SK-N-SH (cell line): ENCODE measurements around the gene CASS4. TPM values are rescaled to one million over a fixed set of nuclear protein-coding genes. Genes with fewer than 3 reads are reported as not detected.

Experiments
- CTCF ChIA-PET: fragments of 300-600, 350-600 bp; formaldehyde crosslinking; extraction: SDS; loops from one replicate; lab custom pipeline; 2021; lab: Yijun Ruan, JAX
- POLR2A ChIA-PET: fragments of 350-600 bp; sonication (Branson Sonifier 250); formaldehyde crosslinking; extraction: SDS; loops from one replicate; lab custom pipeline; 2020; ENCODE audit warnings: antibody characterized with exemption, inconsistent platforms; lab: Yijun Ruan, JAX
- DNase-seq: peaks from one replicate; pipeline ENCODE4 v3.0.0; 2012
- H2AFZ ChIP-seq: fragments of 200-600 bp; sonication (generic); 2 replicates; pipeline ENCODE4 v1.8.1; 2016; ENCODE audit warnings: antibody characterized with exemption, mild to moderate bottlenecking, low read depth
- H3F3A ChIP-seq: fragments of 200-600 bp; sonication (generic); replicated peaks from 2 replicates; pipeline ENCODE3; 2016; ENCODE audit warnings: antibody characterized with exemption, mild to moderate bottlenecking; ENCODE audit not compliant: insufficient read depth
- H3K27ac ChIP-seq, 2 experiments: fragments of 200-500 bp in 1 of 2; fragments of 200-600 bp in 1 of 2; sonication (Bioruptor generic) in 1 of 2; sonication (generic), shearing (Covaris generic) in 1 of 2; 2 replicates each; pipeline versions ENCODE4 v1.5.1 to v1.6.1; 2014 to 2016; ENCODE audit warnings: low read depth in 2 of 2, inconsistent platforms in 1 of 2, low read length in 1 of 2, mild to moderate bottlenecking in 1 of 2, mixed read lengths in 1 of 2
- H3K27me3 ChIP-seq: fragments of 200-600 bp; sonication (generic), shearing (Covaris generic); 2 replicates; pipeline ENCODE4 v1.6.1; 2016; ENCODE audit warnings: mixed run types; ENCODE audit not compliant: insufficient read depth
- H3K36me3 ChIP-seq, 2 experiments: fragments of 200-500 bp in 1 of 2; fragments of 200-600 bp in 1 of 2; sonication (Bioruptor generic) in 1 of 2; sonication (generic) in 1 of 2; replicated peaks in 1 of 2; 2 replicates each; pipeline versions ENCODE3 to v1.5.1; 2014 to 2016; ENCODE audit warnings: low read length in 1 of 2, mild to moderate bottlenecking in 1 of 2; ENCODE audit not compliant: insufficient read depth in 2 of 2, control insufficient read depth in 1 of 2
- H3K4me1 ChIP-seq, 2 experiments: fragments of 200-500 bp in 1 of 2; fragments of 200-600 bp in 1 of 2; sonication (Bioruptor generic) in 1 of 2; sonication (generic), shearing (Covaris generic) in 1 of 2; 2 replicates each; pipeline versions ENCODE4 v1.5.1 to v1.6.1; 2014 to 2016; ENCODE audit warnings: low read depth in 1 of 2, low read length in 1 of 2, mixed run types in 1 of 2; ENCODE audit not compliant: insufficient read depth in 2 of 2, control insufficient read depth in 1 of 2
- H3K4me2 ChIP-seq: fragments of 200-600 bp; sonication (generic), shearing (Covaris generic); 2 replicates; pipeline ENCODE4 v1.6.1; 2017; ENCODE audit warnings: mixed run types
- H3K4me3 ChIP-seq, 2 experiments: fragments of 200-500 bp in 1 of 2; fragments of 200-600 bp in 1 of 2; sonication (Bioruptor generic) in 1 of 2; sonication (generic), shearing (Covaris generic) in 1 of 2; 2 replicates each; pipeline versions ENCODE4 v1.5.1 to v1.8.1; 2014 to 2016; ENCODE audit warnings: low read depth in 2 of 2, inconsistent platforms in 1 of 2, low read length in 1 of 2, mild to moderate bottlenecking in 1 of 2, mixed read lengths in 1 of 2, moderate library complexity in 1 of 2
- H3K79me2 ChIP-seq: fragments of 200-600 bp; sonication (generic); 2 replicates; pipeline ENCODE4 v1.8.1; 2017; ENCODE audit warnings: mild to moderate bottlenecking; ENCODE audit not compliant: insufficient read depth
- H3K9ac ChIP-seq: fragments of 200-600 bp; sonication (generic); 2 replicates; pipeline ENCODE4 v1.6.1; 2017; ENCODE audit warnings: mixed run types
- H3K9me2 ChIP-seq: fragments of 200-600 bp; sonication (generic); 2 replicates; pipeline ENCODE4 v1.6.1; 2017; ENCODE audit warnings: mixed run types
- H3K9me3 ChIP-seq: fragments of 200-600 bp; sonication (generic); 2 replicates; pipeline ENCODE4 v1.6.1; 2017; ENCODE audit warnings: mixed run types, mild to moderate bottlenecking, moderate library complexity
- H4K20me1 ChIP-seq: fragments of 200-600 bp; sonication (generic); 2 replicates; pipeline ENCODE4 v1.6.1; 2017; ENCODE audit warnings: mild to moderate bottlenecking, mixed run types; ENCODE audit not compliant: insufficient read depth
- CHD2 ChIP-seq: fragments of 150-350 bp; IDR thresholded peaks from 2 replicates; pipeline ENCODE4 v1.6.1; 2018; ENCODE audit warnings: low read length; ENCODE audit not compliant: partially characterized antibody
- FOXM1 ChIP-seq: IDR thresholded peaks from 2 replicates; pipeline ENCODE4 v1.4.0; 2012; ENCODE audit warnings: low read depth, mild to moderate bottlenecking
- GATA2 ChIP-seq: sonication (generic); formaldehyde crosslinking; IDR thresholded peaks from 2 replicates; pipeline ENCODE4 v1.5.0; 2020; ENCODE audit warnings: mild to moderate bottlenecking, missing genetic modification reagents
- JUND ChIP-seq: IDR thresholded peaks from 2 replicates; pipeline ENCODE4 v1.4.0; 2012
- NRF1 ChIP-seq: IDR thresholded peaks from 2 replicates; pipeline ENCODE4 v1.6.1; 2012; ENCODE audit warnings: low read depth, mild to moderate bottlenecking, low read length
- POLR2AphosphoS5 ChIP-seq: IDR thresholded peaks from 2 replicates; pipeline ENCODE4 v1.6.1; 2012; ENCODE audit warnings: low read depth, low read length
- RCOR1 ChIP-seq: fragments of 150-350 bp; IDR thresholded peaks from 2 replicates; pipeline ENCODE4 v1.6.1; 2017; ENCODE audit warnings: antibody characterized with exemption, low read length
- RXRA ChIP-seq: IDR thresholded peaks from 2 replicates; pipeline ENCODE4 v1.4.0; 2012; ENCODE audit warnings: low read depth, mild to moderate bottlenecking, borderline replicate concordance
- SIN3A ChIP-seq: IDR thresholded peaks from 2 replicates; pipeline ENCODE4 v1.6.1; 2012; ENCODE audit warnings: low read depth, mild to moderate bottlenecking, low read length, moderate library complexity, borderline replicate concordance
- TCF12 ChIP-seq: IDR thresholded peaks from 2 replicates; pipeline ENCODE4 v1.4.0; 2012
- TEAD4 ChIP-seq: IDR thresholded peaks from 2 replicates; pipeline ENCODE4 v1.4.0; 2012; ENCODE audit warnings: mild to moderate bottlenecking, borderline replicate concordance; ENCODE audit not compliant: insufficient read depth
- WGBS: methylation state at CpG from one replicate; pipeline ENCODE4 v1.1.6; 2017; ENCODE audit warnings: low lambda C conversion rate; 5-methylcytosine and 5-hydroxymethylcytosine counted together
- polyA plus RNA-seq, 3 experiments: library from polyadenylated mRNA; depleted of rRNA; stranded (reverse); fragments of >200 nt; gene quantifications; 2 replicates each; pipeline ENCODE4 v1.2.3, GENCODE V29; 2012
- TF ChIP-seq, protein P1 (sequence below): IDR thresholded peaks from 2 replicates; pipeline ENCODE4 v1.6.1; 2012; ENCODE audit warnings: mild to moderate bottlenecking, low read depth, low read length, moderate library complexity
- TF ChIP-seq, protein P2 (sequence below): IDR thresholded peaks from 2 replicates; pipeline ENCODE4 v1.4.0; 2012; ENCODE audit warnings: low read depth
- TF ChIP-seq, protein P3 (sequence below): fragments of 150-350 bp; IDR thresholded peaks from 2 replicates; pipeline ENCODE4 v1.6.1; 2017; ENCODE audit warnings: antibody characterized with exemption, low read length, low read depth, borderline replicate concordance

The CASS4 gene
- polyA plus RNA-seq, 1 of the 3 experiments (the other 2 are of a cell fraction): not detected

DNA sequence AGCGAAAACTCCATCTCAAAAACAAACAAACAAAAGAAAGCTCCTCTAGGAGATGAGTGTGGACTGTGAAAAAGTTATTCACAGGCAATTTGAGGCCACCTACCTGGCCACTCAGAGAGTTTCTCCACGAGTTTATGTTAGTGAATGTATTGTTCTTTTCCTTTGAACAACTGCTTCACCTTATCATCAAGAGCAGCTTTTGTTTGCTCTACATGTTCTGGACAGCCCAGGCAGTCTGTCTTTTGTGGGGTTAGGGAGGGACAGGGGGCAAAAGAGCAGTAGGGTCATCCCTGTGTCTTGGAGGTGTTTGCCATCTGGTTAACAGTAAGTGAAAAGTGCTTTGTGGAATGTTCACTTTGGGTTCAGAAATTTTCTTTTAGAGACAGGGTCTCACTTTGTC lies 8.0 kb downstream of the CASS4 start:
- WGBS: 85% methylated on average over 2 of the region's 2 CpGs
- Histone ChIP-seq H3K9ac (no peak overlapping the region), H3K36me3 (no peaks in the 10 kb centered on the region), H3K9me2 (no peaks in the 10 kb centered on the region), H3K79me2 (no peaks in the 10 kb centered on the region), H3K4me3 (no peak overlapping the region), H3K4me1 (peaks cover 0 to 16% of the 10 kb centered on the region in 2 experiments; a peak in 1 of 4 replicates), H2AFZ (no peak overlapping the region), H4K20me1 (no peaks in the 10 kb centered on the region), H3K27me3 (no peaks in the 10 kb centered on the region), H3K4me2 (no peak overlapping the region), H3K9me3 (no peaks in the 10 kb centered on the region), H3K27ac (no peak overlapping the region), H3F3A (peaks cover 3% of the 10 kb centered on the region)
- CTCF ChIA-PET: interaction anchor here (1.3 kb wide), 1 partner anchor 20 kb away, joined by 4 read pairs; no protein-coding TSS in a partner anchor
- TF ChIP-seq RCOR1 (no peak), JUND (no peak), CHD2 (no peak), TCF12 (no peak), TEAD4 (no peak), GATA2 (CRISPR knock-in tag) (no peak), POLR2AphosphoS5 (no peak), NRF1 (no peak), FOXM1 (no peak), RXRA (no peak), SIN3A (no peak)
- TF ChIP-seq, protein P1, sequence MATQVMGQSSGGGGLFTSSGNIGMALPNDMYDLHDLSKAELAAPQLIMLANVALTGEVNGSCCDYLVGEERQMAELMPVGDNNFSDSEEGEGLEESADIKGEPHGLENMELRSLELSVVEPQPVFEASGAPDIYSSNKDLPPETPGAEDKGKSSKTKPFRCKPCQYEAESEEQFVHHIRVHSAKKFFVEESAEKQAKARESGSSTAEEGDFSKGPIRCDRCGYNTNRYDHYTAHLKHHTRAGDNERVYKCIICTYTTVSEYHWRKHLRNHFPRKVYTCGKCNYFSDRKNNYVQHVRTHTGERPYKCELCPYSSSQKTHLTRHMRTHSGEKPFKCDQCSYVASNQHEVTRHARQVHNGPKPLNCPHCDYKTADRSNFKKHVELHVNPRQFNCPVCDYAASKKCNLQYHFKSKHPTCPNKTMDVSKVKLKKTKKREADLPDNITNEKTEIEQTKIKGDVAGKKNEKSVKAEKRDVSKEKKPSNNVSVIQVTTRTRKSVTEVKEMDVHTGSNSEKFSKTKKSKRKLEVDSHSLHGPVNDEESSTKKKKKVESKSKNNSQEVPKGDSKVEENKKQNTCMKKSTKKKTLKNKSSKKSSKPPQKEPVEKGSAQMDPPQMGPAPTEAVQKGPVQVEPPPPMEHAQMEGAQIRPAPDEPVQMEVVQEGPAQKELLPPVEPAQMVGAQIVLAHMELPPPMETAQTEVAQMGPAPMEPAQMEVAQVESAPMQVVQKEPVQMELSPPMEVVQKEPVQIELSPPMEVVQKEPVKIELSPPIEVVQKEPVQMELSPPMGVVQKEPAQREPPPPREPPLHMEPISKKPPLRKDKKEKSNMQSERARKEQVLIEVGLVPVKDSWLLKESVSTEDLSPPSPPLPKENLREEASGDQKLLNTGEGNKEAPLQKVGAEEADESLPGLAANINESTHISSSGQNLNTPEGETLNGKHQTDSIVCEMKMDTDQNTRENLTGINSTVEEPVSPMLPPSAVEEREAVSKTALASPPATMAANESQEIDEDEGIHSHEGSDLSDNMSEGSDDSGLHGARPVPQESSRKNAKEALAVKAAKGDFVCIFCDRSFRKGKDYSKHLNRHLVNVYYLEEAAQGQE: no peak
- TF ChIP-seq, protein P2, sequence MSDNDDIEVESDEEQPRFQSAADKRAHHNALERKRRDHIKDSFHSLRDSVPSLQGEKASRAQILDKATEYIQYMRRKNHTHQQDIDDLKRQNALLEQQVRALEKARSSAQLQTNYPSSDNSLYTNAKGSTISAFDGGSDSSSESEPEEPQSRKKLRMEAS: no peak
- TF ChIP-seq, protein P3, sequence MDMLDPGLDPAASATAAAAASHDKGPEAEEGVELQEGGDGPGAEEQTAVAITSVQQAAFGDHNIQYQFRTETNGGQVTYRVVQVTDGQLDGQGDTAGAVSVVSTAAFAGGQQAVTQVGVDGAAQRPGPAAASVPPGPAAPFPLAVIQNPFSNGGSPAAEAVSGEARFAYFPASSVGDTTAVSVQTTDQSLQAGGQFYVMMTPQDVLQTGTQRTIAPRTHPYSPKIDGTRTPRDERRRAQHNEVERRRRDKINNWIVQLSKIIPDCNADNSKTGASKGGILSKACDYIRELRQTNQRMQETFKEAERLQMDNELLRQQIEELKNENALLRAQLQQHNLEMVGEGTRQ: no peak
- no peak for DNase-seq
- POLR2A ChIA-PET: no interaction called here
